ENCODE data around the gene ZBTB7C. TPM values are rescaled to one million over a fixed set of nuclear protein-coding genes. Genes with fewer than 3 reads are reported as not detected.

The ZBTB7C gene
- total RNA-seq, 1 donor = 0.09 TPM

DNA sequence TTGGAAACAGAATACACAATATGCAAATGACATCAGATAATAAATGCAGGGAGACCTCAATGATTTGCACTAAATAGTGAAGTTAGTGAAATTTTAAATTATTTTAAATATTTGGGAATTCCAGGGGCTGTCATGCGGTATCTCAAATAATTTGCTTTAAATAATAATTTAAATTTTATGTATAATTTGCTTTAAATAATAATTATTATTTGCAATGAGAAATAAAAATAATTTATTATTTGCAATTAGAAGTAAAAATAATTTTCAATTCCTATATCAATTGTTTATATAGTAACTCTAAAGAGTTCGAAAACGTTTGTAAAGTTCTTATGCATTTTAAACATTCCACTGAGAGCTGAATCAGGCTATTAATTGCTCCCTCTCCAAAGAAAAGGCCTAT is 226.4 kb downstream of the ZBTB7C start:
- H3K4me3 ChIP-seq (ENCODE audit: low read depth, low read length) = no peak overlapping the region
- TF ChIP-seq CTCF (IDR thresholded peaks at IDR 0.05; ENCODE audit: insufficient read depth, low read length) = no peak

GRCh38 chr18:48181857-48182256 is 227.3 kb downstream of the ZBTB7C start:
- no peak for DNase-seq (ENCODE audit: low read depth)
- TF ChIP-seq CTCF (IDR thresholded peaks at IDR 0.05; ENCODE audit: insufficient read depth, low read length) = no peak
- H3K4me3 ChIP-seq (ENCODE audit: low read depth, low read length) = no peak overlapping the region

More for the DNA sequence above, 226.4 kb downstream of the ZBTB7C start:
- no peak for DNase-seq (ENCODE audit: low read depth)

GRCh38 chr18:48181087-48181823 is 227.9 kb downstream of the ZBTB7C start:
- TF ChIP-seq CTCF (IDR thresholded peaks at IDR 0.05; ENCODE audit: insufficient read depth, low read length) = no peak
- no peak for DNase-seq (ENCODE audit: low read depth)
- H3K4me3 ChIP-seq (ENCODE audit: low read depth, low read length) = no peak overlapping the region

DNA sequence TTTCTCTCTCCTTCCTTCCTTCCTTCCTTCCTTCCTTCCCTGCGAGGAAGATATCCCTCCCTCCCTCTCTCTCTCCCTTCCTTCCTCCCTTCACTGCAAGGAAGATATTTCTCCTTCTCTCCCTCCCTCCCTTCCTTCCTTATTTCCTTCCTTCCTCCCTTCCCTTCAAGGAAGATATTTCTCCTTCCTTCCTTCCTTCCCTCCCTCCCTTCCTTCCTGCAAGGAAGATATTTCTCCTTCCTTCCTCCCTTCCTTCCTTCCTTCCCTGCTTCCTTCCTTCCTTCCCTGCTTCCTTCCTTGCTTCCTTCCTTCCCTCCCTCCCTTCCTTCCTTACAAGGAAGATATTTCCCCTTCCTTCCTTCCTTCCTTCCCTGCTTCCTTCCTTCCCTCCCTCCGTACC is 229.5 kb downstream of the ZBTB7C start:
- H3K4me3 ChIP-seq (ENCODE audit: low read depth, low read length) = no peak overlapping the region
- no peak for DNase-seq (ENCODE audit: low read depth)
- TF ChIP-seq CTCF (IDR thresholded peaks at IDR 0.05; ENCODE audit: insufficient read depth, low read length) = no peak

DNA sequence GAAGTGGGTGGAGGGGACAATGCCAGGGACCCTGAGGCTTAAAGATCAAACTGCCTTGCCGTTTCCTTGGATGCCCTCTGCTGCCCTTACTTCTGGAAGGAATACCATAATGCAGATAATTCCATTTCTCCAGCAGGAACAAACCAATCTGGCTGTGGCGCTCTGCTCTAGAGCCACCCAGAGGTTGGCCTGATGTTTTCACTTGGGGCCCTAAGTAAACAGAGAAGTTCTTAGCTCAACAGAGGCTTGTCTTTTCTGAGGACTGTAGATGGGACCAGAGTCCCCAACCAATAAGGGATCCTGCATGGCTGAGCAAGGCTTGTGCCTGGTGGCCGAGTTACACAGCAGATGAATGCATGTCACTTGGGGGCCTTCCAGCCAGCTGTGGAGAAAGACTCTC is 230.2 kb downstream of the ZBTB7C start:
- no peak for DNase-seq (ENCODE audit: low read depth)
- no peak for TF ChIP-seq CTCF (IDR thresholded peaks at IDR 0.05; ENCODE audit: insufficient read depth, low read length)
- H3K4me3 ChIP-seq (ENCODE audit: low read depth, low read length) = no peak overlapping the region

DNA sequence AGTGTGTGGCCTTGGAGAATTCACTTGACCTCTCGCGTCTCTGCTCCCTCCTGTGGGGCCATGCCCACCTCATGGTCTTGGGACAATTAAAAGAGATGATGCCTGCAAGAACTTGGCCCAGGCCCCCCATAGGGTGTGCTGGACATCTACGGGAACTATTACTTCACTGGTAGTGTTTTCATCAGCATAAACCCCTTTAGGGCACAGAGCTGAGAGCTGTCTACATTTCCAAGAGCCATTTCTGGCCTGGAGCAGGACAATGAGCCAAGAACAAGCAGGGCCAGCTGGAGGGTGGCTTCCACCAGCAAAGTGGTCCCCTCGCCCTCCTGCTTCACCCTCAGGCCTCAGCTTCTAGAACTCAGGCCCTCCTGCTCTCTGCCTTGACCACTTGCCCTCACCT is 232.3 kb downstream of the ZBTB7C start:
- DNase-seq (ENCODE audit: low read depth) = no peak
- TF ChIP-seq CTCF (IDR thresholded peaks at IDR 0.05; ENCODE audit: insufficient read depth, low read length) = no peak
- no peak overlapping the region for H3K4me3 ChIP-seq (ENCODE audit: low read depth, low read length)

- H3K4me3 ChIP-seq (ENCODE audit: low read depth, low read length) = no peak overlapping the region
- no peak for TF ChIP-seq CTCF (IDR thresholded peaks at IDR 0.05; ENCODE audit: insufficient read depth, low read length)
- DNase-seq (ENCODE audit: low read depth) = no peak
Observed at GRCh38 chr18:48173557-48173956, 235.6 kb downstream of the ZBTB7C start.
